Activated CD4-positive, alpha-beta T cell treated with anti-CD3 and anti-CD28 coated beads, Interleukin-10, Interleukin-2, amounts not matched to agents 100 ng/mL and 50 ng/mL, durations not matched to agents 16 hours and 8 hours (primary cell): ENCODE data around the gene MYH11.
"Not testable (repeated sequence)": the region's sequence is repeated elsewhere in the genome, so short reads cannot be mapped to it uniquely, and the experiment has no call there.

ENCODE experiments used
- DNase-seq: peaks from one replicate; pipeline ENCODE4 v3.0.0-alpha.2; 2020

The MYH11 gene

GRCh38 chr16:15742716-15743115 lies 114.1 kb downstream of the MYH11 start:
- DNase-seq, result no peak

DNA sequence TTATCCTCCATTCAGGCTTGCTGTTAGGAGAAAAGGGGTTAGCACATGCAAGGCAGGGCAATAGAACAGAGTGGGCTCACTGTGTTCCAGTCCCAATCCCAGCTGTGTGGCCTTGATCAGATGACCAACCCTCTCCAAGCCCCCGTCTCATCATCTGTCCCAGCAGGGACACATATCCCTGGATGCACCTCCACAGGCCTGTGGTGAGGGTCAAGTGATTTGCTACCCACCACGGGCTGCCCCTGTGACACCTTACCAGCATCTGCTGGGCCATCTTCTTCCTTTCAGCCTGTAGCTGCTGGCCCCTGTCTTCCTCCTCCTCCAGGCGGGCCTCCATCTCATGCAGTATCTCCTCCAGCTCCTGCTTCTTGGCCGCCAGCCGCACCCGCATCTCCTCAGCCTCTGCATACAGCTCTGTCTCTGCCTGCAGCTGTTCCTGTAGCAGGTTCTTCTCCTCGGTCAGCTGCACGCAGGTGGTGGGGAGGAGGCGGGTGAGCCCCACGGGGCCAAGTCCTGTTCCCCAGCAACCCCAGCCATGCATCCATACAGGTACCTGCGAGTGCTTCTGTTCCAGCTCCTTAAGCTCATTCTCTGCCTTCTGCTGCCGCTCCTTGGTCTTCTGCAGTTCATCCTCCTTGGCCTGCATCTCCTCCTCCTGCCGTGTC lies 115.5 kb downstream of the MYH11 start:
- no peak for DNase-seq

GRCh38 chr16:15739950-15740349 lies 116.9 kb downstream of the MYH11 start:
- DNase-seq, result no peak

DNA sequence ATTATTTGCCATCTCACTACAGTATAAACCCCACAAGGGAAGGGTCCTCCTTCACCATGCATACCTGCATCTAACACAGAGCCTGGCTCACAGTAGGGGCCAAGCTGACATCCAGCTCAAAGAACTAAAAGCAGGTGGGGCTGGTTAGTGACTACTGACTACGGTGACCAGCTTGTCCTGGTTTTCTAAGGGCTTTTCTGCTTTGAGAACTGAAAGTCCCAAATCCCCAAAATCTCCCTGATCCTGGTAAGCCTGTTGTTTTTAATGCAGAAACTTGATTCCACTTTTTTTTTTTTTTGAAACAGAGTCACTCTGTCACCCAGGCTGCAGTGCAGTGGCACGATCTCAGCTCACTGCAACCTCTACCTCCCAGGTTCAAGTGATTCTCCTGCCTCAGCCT lies 117.4 kb downstream of the MYH11 start:
- no peak for DNase-seq

DNA sequence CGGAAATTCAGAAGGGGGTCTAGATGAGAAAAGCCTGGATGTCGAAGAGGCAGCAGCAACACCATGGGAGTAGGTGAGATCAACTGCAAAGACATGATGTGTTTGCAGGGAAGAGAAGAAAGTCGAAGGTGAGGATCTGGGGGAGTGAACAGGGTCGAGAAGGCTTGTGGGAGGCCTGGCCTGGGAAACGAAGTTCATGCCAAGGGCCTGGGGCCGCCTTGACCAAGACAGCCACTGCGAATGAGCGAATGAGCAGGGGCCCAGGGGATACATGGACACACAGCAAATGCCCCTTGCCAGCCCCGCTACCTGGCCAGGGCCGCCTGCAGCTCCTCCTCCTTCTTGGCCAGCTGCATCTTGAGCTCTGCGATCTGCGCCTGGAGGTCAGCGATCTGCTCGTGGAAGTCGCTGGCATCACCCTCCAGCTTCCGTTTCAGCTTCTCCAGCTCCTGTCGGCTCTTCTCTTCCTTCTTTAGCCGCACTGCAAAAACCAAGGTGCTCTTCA lies 119.6 kb downstream of the MYH11 start:
- no peak for DNase-seq

- no peak for DNase-seq
Observed at GRCh38 chr16:15736529-15736928, 120.3 kb downstream of the MYH11 start.

GRCh38 chr16:15735610-15736009 lies 121.2 kb downstream of the MYH11 start:
- no peak for DNase-seq

- no peak for DNase-seq
Observed at GRCh38 chr16:15732416-15732815, 124.4 kb downstream of the MYH11 start.

DNA sequence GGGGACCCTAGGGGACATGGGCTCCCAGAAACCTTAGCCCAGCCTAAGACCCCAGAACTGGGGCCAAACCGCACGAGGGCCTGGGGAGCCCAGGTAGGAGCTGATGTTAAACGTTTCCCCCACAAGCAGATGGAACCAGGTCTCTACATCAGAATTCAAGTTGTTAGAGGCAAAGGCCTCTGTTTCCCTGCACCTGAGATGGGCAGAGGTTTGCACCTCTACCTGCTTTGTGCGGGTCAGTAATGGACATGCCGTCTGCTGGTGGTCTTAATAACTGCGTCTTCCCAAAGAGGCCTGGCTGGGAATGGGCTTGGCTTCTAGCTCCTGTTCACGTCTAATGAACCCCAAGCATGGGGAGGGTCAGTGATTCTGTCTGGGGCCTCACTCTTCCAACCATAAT lies 127.7 kb downstream of the MYH11 start:
- DNase-seq, result no peak

DNA sequence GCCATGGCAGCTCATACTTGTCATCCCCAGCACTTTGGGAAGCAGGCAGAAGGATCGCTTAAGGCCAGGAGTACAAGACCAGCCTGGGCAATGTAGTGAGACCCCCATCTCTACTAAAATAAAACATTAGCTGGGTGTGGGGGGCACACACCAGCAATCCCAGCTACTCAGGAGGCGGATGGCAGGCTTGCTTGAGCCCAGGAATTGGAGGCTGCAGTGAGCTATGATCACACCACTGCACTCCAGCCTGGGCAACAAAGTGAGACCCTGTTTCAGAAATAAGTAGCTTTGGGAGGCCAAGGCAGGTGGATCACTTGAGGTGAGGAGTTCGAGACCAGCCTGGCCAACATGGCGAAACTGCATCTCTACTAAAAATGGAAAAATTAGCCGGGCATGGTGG lies 129.1 kb downstream of the MYH11 start:
- not testable (repeated sequence) for DNase-seq

- DNase-seq, result no peak
Observed at GRCh38 chr16:15726715-15727114, 130.1 kb downstream of the MYH11 start.

DNA sequence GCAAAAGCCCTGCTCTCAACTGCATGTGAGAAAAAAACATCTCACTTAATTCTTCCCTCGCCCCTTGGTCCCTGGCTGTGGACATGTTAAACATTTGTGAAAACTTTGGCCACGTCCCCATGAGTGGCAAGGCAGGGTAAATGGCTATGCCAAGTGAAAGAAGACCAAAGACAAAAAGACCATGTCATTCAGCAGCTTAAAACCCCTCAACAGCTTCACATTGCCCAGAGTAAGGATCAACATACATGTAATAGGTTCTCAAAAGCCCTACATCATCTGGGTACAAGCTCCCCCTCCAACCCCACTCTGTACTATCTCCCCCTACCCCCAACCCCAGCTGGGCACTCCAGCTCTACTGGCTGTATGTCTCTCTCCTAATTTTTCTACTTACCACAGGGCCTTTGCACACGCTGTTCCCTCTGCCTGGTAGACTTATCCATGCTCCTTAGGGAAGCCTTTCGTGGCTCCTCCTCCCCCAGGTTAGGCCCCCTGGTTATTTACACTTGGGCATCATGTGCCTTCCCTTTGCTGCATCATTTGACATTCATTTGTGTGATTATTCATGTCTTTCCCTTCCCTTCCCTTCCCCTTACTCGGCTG lies 131.1 kb downstream of the MYH11 start:
- no peak for DNase-seq

- DNase-seq, result no peak
Observed at GRCh38 chr16:15723808-15724207, 133.0 kb downstream of the MYH11 start.

- no peak for DNase-seq
Observed at GRCh38 chr16:15721018-15721417, 135.8 kb downstream of the MYH11 start.

- DNase-seq, result no peak
Observed at GRCh38 chr16:15716694-15717447, 140.0 kb downstream of the MYH11 start.

DNA sequence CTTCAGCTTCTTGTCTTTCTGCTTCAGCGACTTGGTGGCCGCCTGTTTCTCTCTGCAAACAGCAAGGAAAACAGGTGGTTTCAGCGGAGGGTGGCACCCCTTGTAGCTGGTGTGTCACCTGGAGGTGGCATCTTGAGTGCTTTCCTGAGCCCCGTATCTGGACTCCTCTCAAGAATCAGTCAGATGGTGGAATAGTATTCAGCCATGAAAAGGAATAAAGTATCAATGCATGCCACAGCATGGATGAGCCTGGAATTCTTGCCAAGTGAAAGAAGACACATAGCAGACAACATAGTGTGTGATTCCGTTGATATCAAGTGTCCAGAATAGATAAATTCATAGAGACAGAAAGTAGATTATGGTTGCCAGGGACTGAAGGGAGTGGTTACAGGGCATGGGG lies 141.6 kb downstream of the MYH11 start:
- no peak for DNase-seq

DNA sequence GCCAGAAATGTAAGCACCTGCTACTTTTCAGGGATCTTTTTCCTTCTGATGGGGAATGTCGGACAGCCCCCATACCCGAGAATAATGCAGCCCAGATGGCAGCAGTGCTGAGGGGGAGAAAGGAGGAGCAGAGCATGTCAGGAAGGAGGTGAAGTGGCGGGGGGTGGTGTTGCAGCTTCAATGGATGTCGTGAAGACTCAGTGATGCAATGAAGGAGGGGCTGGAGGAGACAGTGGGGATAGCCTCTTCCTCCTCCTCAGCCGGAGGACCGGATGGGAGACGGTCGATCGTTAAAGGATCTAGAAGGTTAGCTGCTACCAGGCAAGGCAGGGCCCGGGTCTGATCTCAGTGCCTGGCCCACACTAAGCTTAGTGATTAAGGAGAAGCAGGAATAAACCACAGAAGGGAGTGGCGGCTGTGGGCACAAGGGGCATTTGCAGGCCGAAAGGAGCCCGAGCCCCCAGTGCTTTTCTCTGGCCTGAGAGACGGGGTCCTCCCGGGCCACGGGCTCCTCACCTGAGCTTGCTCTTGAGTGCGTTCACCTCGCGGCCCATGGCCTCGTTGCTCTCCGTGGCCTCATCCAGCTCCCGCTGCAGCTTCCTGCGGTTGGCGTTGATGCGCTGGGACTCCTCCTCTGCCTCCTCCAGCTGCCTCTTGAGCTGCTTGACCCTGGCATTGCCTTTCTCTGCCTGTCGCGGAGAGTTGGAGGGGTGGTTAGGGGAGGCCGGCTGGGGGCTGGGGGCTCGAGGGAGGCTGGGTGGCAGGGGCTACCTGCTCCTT lies 142.2 kb downstream of the MYH11 start:
- no peak for DNase-seq

- no peak for DNase-seq
Observed at GRCh38 chr16:15708997-15709396, 147.8 kb downstream of the MYH11 start.

DNA sequence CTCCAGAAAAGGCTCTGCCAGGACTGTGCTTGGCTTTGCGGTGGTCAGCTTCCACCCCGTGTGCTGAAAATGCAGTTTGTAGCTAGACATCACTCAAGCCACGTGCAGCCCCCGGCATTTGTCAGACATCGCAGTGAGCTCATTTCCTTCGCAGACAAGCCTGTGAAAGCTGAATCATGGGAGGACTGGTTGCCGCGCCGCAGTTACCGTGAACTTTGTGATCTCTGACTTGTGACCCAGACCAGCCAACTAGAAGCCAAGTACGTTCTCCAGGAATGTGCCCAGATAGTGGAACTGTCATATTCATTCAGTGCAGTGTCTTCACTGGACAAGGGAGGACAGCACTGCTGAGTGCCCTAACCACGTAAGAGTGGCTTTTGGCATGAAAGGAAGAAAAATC lies 148.7 kb downstream of the MYH11 start:
- no peak for DNase-seq

DNA sequence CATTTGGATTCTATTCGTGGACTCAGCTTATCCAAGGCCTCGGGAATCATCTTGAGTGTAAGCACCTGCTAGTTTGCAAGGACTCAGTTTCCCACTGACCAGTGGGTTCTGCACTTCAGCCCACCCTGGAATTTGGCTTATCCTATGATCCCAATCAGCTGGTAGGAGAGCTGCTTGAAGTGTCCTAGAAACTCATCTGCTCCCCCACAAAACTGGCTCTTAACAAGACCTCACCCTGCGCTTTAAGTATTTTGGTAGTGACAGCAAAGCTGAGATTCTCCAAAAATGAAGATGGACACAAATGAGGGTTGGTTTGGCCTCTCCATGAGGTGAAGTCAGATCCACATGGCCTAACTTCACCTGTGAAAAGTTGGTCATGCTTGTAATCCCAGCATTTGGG lies 149.5 kb downstream of the MYH11 start:
- no peak for DNase-seq

GRCh38 chr16:15705064-15705565 lies 151.7 kb downstream of the MYH11 start:
- no peak for DNase-seq

GRCh38 chr16:15704545-15704987 lies 152.3 kb downstream of the MYH11 start:
- peak; percentile 66 for DNase-seq
